K562 (cell line): ENCODE measurements around the gene PKD1. TPM values are rescaled to one million over a fixed set of nuclear protein-coding genes. Genes with fewer than 3 reads are reported as not detected.
A peak's percentile ranks its signal among the peaks of the same experiment; 100 is the strongest.

Source experiments
- CHD2 ChIP-seq: IDR thresholded peaks from 2 replicates; pipeline ENCODE4 v1.6.1; 2011; ENCODE audit warnings: low read depth, low read length
- CTBP1 ChIP-seq: fragments of 450-650 bp; IDR thresholded peaks from 2 replicates; pipeline ENCODE4 v1.6.1; 2016; ENCODE audit warnings: borderline replicate concordance
- E2F3 ChIP-seq: fragments of 250-450 bp; sonication (Bioruptor Pico); IDR thresholded peaks from 2 replicates; pipeline ENCODE4 v1.4.0; 2020; ENCODE audit warnings: mild to moderate bottlenecking
- ELF1 ChIP-seq: fragments of 200-800 bp; sonication (Bioruptor generic); IDR thresholded peaks from 2 replicates; pipeline ENCODE4 v1.6.1; 2016; ENCODE audit warnings: missing genetic modification characterization, missing compliant biosample characterization
- ETS2 ChIP-seq: IDR thresholded peaks from 2 replicates; pipeline ENCODE4 v1.6.1; 2016; ENCODE audit warnings: borderline replicate concordance, missing genetic modification characterization, mild to moderate bottlenecking, moderate library complexity, missing compliant biosample characterization; ENCODE audit not compliant: poor library complexity, severe bottlenecking
- ETV5 ChIP-seq: sonication (generic); formaldehyde crosslinking; IDR thresholded peaks from 2 replicates; pipeline ENCODE4 v1.4.0; 2020; ENCODE audit warnings: low read depth, mild to moderate bottlenecking, missing genetic modification reagents
- FOXP1 ChIP-seq: sonication (generic); formaldehyde crosslinking; IDR thresholded peaks from 2 replicates; pipeline ENCODE4 v1.8.0; 2022; ENCODE audit warnings: mild to moderate bottlenecking, missing genetic modification reagents
- HIVEP1 ChIP-seq: fragments of 250-450 bp; sonication (Bioruptor Pico); IDR thresholded peaks from 2 replicates; pipeline ENCODE4 v1.4.0; 2020; ENCODE audit warnings: mild to moderate bottlenecking
- KDM4B ChIP-seq, 2 experiments: fragments of 450-650 bp in 1 of 2; sonication (generic) in 1 of 2; IDR thresholded peaks; 2 replicates each; pipeline ENCODE4 v1.6.1; 2016 to 2017; ENCODE audit warnings: borderline replicate concordance in 2 of 2, antibody characterized with exemption in 1 of 2, low read depth in 1 of 2, mild to moderate bottlenecking in 1 of 2
- RFX1 ChIP-seq: fragments of 450-650 bp; IDR thresholded peaks from 2 replicates; pipeline ENCODE4 v1.6.1; 2016; ENCODE audit warnings: mild to moderate bottlenecking, moderate library complexity
- WHSC1 ChIP-seq: IDR thresholded peaks from one replicate; pipeline ENCODE4 v1.6.1; 2012; ENCODE audit warnings: low read length, control low read depth, inconsistent platforms
- XRCC4 ChIP-seq: IDR thresholded peaks from one replicate; pipeline ENCODE4 v1.6.1; 2011; ENCODE audit not compliant: insufficient read depth, insufficient read length; ENCODE audit errors: extremely low read depth
- ZC3H11A ChIP-seq: IDR thresholded peaks from 2 replicates; pipeline ENCODE4 v1.6.1; 2012; ENCODE audit warnings: low read depth, low read length, improper control_type of control experiment
- ZNF444 ChIP-seq: fragments of 250-450 bp; sonication (Bioruptor Pico); IDR thresholded peaks from 2 replicates; pipeline ENCODE4 v1.4.0; 2020; ENCODE audit warnings: mild to moderate bottlenecking, moderate library complexity
- polyA plus RNA-seq, 8 experiments: library from polyadenylated mRNA; depleted of rRNA in 4 of 8; stranded (reverse) in 5 of 8; unstranded in 3 of 8; fragments of >200 nt; fragmentation: Nextera tagmentation in 2 of 8; fragmentation: Illumina TruSeq in 1 of 8; extraction: Ambion mirVana in 2 of 8; extraction: Trizol in 1 of 8; gene quantifications; 2 replicates each; pipeline versions ENCODE4 v1.2.1 to v1.2.3, GENCODE V29; 2011 to 2014; ENCODE audit warnings: inconsistent platforms in 1 of 8, missing spikeins in 1 of 8
- total RNA-seq, 7 experiments: library from RNA; depleted of rRNA in 6 of 7; stranded (reverse); fragments of >200 nt in 6 of 7; fragmentation: Illumina TruSeq in 2 of 7; extraction: Trizol in 2 of 7; gene quantifications; 2 replicates each; pipeline versions ENCODE4 v1.2.1 to v1.2.3, GENCODE V29; 2011 to 2021; ENCODE audit warnings: low replicate concordance in 1 of 7
- TF ChIP-seq, protein P1 (sequence below): fragments of 250-450 bp; sonication (Bioruptor Pico); IDR thresholded peaks from 2 replicates; pipeline ENCODE4 v1.5.1; 2021; ENCODE audit warnings: mild to moderate bottlenecking
- TF ChIP-seq, protein P2 (sequence below), 2 experiments: fragments of 200-800 bp in 1 of 2; sonication (Bioruptor generic) in 1 of 2; sonication (generic) in 1 of 2; formaldehyde crosslinking in 1 of 2; IDR thresholded peaks in 1 of 2; conservative IDR thresholded peaks in 1 of 2; 2 replicates each; pipeline versions ENCODE4 v1.5.0 to v1.6.1; 2016 to 2020; ENCODE audit warnings: missing compliant biosample characterization in 1 of 2, missing genetic modification characterization in 1 of 2, missing genetic modification reagents in 1 of 2
- TF ChIP-seq, protein P3 (sequence below): fragments of 450-650 bp; formaldehyde crosslinking; IDR thresholded peaks from 2 replicates; pipeline ENCODE4 v1.4.0; 2020; ENCODE audit warnings: mild to moderate bottlenecking, mixed read lengths
- TF ChIP-seq, protein P4 (sequence below): fragments of 450-650 bp; formaldehyde crosslinking; IDR thresholded peaks from 2 replicates; pipeline ENCODE4 v1.4.0; 2020; ENCODE audit warnings: mild to moderate bottlenecking

PKD1 gene
- total and polyA plus RNA-seq, 9 of the 15 experiments (the other 6 are each of a cell fraction or from before 2014, with no cell fraction given) = 0.23 to 93.5 (median 12.6) TPM

DNA sequence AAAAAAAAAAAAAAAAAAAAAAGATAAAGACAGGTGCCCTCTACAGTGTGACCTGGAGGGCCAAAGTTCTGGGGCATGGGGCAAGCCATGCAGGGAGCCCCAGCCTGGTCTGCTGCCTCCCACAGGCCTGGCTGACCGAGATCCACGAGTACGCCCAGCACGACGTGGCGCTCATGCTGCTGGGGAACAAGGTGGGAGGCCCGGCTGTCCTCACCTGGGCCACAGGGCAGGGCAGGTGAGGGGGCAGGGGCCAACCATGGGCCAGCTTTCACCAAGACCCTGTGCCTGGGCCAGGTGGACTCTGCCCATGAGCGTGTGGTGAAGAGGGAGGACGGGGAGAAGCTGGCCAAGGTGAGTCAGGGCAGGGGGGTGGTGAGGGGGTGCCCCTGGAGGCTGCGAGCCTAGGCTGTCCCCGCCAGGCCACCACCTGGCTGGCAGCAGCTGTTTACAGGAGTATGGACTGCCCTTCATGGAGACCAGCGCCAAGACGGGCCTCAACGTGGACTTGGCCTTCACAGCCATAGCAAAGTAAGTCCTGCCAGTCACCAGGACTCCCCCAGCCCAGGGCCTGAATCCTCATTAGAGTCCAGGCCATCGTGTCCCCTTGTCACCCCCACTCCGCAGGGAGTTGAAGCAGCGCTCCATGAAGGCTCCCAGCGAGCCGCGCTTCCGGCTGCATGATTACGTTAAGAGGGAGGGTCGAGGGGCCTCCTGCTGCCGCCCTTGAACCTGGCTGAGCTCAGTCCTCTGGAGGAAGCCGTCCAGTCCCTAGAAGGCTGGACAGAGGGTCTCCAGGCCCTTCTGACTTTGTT, 17.2 kb upstream of the PKD1 start (continued):
- TF ChIP-seq, protein P1, sequence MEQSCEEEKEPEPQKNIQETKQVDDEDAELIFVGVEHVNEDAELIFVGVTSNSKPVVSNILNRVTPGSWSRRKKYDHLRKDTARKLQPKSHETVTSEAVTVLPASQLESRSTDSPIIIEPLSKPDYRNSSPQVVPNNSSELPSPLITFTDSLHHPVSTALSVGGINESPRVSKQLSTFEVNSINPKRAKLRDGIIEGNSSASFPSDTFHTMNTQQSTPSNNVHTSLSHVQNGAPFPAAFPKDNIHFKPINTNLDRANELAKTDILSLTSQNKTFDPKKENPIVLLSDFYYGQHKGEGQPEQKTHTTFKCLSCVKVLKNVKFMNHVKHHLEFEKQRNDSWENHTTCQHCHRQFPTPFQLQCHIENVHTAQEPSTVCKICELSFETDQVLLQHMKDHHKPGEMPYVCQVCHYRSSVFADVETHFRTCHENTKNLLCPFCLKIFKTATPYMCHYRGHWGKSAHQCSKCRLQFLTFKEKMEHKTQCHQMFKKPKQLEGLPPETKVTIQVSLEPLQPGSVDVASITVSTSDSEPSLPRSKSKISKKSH (CRISPR knock-in tag) = no peak
- TF ChIP-seq RFX1 (no peak), ETS2 (tag) (no peak), ZC3H11A (no peak), ELF1 (tag) (no peak), WHSC1 (no peak), CTBP1 (peak; percentile 15; the same call in 1 of the 2 replicates), FOXP1 (CRISPR knock-in tag) (no peak), ZNF444 (CRISPR knock-in tag) (no peak), CHD2 (no peak; the same call in 1 of the 2 replicates), KDM4B (IDR thresholded peaks at IDR 0.05; ENCODE audit: borderline replicate concordance in 2 of 2, low read depth in 1 of 2) (no peak), XRCC4 (no peak), ETV5 (no peak; the same call in 1 of the 2 replicates), HIVEP1 (CRISPR knock-in tag) (no peak), E2F3 (CRISPR knock-in tag) (no peak)
- TF ChIP-seq, protein P2, sequence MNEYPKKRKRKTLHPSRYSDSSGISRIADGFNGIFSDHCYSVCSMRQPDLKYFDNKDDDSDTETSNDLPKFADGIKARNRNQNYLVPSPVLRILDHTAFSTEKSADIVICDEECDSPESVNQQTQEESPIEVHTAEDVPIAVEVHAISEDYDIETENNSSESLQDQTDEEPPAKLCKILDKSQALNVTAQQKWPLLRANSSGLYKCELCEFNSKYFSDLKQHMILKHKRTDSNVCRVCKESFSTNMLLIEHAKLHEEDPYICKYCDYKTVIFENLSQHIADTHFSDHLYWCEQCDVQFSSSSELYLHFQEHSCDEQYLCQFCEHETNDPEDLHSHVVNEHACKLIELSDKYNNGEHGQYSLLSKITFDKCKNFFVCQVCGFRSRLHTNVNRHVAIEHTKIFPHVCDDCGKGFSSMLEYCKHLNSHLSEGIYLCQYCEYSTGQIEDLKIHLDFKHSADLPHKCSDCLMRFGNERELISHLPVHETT (CRISPR knock-in tag; conservative IDR thresholded peaks at IDR 0.05 in 1 of 2, IDR thresholded peaks at IDR 0.05 in 1 of 2) = no peak
- TF ChIP-seq, protein P3, sequence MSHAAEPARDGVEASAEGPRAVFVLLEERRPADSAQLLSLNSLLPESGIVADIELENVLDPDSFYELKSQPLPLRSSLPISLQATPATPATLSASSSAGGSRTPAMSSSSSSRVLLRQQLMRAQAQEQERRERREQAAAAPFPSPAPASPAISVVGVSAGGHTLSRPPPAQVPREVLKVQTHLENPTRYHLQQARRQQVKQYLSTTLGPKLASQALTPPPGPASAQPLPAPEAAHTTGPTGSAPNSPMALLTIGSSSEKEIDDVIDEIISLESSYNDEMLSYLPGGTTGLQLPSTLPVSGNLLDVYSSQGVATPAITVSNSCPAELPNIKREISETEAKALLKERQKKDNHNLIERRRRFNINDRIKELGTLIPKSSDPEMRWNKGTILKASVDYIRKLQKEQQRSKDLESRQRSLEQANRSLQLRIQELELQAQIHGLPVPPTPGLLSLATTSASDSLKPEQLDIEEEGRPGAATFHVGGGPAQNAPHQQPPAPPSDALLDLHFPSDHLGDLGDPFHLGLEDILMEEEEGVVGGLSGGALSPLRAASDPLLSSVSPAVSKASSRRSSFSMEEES (CRISPR knock-in tag) = no peak
- TF ChIP-seq, protein P4, sequence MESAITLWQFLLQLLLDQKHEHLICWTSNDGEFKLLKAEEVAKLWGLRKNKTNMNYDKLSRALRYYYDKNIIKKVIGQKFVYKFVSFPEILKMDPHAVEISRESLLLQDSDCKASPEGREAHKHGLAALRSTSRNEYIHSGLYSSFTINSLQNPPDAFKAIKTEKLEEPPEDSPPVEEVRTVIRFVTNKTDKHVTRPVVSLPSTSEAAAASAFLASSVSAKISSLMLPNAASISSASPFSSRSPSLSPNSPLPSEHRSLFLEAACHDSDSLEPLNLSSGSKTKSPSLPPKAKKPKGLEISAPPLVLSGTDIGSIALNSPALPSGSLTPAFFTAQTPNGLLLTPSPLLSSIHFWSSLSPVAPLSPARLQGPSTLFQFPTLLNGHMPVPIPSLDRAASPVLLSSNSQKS = no peak
